Tibial nerve (tissue), 4 donors: Measurements from ENCODE around the gene REELD1.

ENCODE experiments used
- EP300 ChIP-seq, 2 donors: sonication (generic); formaldehyde crosslinking; IDR thresholded peaks; one replicate each; pipeline ENCODE4 v1.6.1; 2017; ENCODE audit warnings: antibody characterized with exemption in 2 of 2, mild to moderate bottlenecking in 1 of 2
- TF ChIP-seq, protein P1 (sequence below), 5 experiments: fragments of 200-600 bp in 3 of 5; fragments of 450-650 bp in 2 of 5; sonication (generic) in 3 of 5; IDR thresholded peaks; one replicate each; pipeline ENCODE4 v1.5.1; 2016 to 2019; ENCODE audit warnings: antibody characterized with exemption in 5 of 5, mild to moderate bottlenecking in 3 of 5, moderate library complexity in 2 of 5

DNA sequence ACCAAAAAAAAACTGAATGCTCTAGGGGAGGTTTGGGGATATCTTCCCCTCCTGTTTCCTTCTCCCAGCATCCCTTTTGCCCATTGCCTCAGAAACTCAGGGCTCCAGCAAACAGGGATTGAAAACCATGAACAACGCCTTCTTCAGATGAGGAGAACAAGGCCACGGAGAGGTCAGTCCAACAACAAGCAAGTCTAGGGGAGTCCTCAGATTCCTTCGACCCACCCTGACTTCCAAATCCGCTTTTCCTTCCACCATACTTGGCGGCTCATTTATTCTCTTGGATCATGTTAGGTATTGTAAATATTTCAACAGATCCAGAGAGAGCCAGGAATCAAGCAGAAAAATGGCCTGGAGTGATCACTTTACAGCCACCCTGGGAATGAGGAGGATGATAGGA is 21.9 kb downstream of the REELD1 start:
- TF ChIP-seq, protein P1, sequence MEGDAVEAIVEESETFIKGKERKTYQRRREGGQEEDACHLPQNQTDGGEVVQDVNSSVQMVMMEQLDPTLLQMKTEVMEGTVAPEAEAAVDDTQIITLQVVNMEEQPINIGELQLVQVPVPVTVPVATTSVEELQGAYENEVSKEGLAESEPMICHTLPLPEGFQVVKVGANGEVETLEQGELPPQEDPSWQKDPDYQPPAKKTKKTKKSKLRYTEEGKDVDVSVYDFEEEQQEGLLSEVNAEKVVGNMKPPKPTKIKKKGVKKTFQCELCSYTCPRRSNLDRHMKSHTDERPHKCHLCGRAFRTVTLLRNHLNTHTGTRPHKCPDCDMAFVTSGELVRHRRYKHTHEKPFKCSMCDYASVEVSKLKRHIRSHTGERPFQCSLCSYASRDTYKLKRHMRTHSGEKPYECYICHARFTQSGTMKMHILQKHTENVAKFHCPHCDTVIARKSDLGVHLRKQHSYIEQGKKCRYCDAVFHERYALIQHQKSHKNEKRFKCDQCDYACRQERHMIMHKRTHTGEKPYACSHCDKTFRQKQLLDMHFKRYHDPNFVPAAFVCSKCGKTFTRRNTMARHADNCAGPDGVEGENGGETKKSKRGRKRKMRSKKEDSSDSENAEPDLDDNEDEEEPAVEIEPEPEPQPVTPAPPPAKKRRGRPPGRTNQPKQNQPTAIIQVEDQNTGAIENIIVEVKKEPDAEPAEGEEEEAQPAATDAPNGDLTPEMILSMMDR (IDR thresholded peaks at IDR 0.05), result no peak
- no peak for TF ChIP-seq EP300 (IDR thresholded peaks at IDR 0.05)
